Activated CD8-positive, alpha-beta memory T cell treated with anti-CD3 and anti-CD28 coated beads, Interleukin-2, amount 50 U/mL, for 4 hours (primary cell): ENCODE data around the gene SREK1IP1.
A peak's percentile ranks its signal among the peaks of the same experiment; 100 is the strongest.

Experiments used
- DNase-seq: peaks from one replicate; pipeline ENCODE4 v3.0.0-alpha.2; 2020

SREK1IP1 gene

DNA sequence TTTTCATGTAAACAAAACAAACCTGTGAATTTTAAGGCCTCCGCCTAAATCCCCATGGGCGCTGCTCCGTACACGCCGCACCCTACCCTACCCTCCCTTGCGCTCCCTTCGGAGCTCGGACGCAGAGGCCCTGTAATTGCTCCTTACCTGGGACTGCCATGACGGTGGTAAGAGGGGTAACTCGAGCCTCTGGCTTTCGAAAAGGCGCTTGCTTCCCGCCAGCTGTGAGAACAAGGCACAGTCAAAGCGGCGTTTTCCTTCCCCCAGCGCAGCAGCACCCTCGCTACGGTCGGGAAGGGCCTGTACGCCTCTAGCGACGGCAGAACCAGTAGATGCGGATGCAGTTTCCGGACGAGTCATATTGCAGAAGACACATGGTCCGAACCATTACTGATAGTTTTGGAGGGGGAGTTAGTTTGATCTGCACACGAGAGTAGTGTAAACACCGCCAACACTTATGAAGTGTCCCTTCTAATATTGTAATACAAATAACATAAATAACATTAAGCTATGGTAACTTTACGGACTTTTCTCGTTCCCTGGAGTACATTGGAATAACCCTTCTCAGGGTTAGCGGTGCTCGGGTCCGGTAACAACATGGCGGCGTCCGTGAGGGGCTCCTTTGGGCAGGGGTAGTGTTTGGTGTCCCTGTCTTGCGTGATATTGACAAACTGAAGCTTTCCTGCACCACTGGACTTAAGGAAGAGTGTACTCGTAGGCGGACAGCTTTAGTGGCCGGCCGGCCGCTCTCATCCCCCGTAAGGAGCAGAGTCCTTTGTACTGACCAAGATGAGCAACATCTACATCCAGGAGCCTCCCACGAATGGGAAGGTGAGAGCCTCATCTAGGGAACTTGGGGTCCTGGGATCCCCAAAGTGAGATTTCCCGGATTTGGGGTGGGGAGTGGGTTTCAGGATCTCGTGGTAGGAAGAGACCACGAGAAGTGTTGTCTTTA, at the start of gene SREK1IP1, which contains the start of gene CWC27:
SREK1IP1 (minus strand) TSS at position 334 of the 955 bp plus-strand sequence; CDS start at position 160, 174 bp downstream.
CWC27 (plus strand) TSS at position 573 of the 955 bp plus-strand sequence; CDS start at position 790, 217 bp downstream.
- peak; percentile 75 for DNase-seq

DNA sequence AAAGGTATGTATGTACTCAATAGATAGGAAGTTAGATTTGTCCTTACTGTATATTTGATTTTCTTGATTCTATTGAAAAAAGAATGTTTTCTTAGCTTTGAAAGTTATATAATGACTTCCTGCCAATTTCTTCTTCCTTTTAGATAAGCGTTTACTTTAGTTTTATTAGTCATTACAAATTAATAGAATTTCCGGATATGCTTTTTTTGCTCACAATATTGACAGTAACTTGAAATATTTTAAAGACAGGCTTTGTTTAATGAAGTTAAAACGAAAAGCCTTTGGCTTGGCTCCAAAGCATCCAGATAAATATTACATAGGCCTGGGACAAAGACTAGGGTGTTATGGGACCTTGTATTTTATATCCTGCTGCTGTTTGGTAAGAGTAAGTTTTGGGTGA, 49.8 kb upstream of the SREK1IP1 start:
- DNase-seq = no peak

DNA sequence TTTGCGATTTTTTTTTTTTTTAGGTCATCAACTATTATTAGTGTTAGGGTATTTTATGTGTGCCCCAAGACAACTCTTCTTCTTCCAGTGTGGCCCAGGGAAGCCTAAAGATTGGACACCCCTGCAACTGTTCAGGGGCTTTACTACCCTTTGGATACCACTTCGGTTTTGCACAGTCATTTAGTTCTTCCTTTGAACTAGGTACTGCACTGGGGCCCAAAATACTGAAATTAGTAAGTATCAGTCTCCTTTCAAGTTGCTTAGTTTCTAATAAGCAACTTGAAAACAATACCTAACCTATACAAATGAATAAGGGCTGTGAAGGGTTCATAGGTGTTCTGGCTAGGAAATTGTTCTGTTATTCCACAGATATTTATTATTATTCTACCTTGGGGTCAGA, 45.6 kb upstream of the SREK1IP1 start:
- no peak for DNase-seq

DNA sequence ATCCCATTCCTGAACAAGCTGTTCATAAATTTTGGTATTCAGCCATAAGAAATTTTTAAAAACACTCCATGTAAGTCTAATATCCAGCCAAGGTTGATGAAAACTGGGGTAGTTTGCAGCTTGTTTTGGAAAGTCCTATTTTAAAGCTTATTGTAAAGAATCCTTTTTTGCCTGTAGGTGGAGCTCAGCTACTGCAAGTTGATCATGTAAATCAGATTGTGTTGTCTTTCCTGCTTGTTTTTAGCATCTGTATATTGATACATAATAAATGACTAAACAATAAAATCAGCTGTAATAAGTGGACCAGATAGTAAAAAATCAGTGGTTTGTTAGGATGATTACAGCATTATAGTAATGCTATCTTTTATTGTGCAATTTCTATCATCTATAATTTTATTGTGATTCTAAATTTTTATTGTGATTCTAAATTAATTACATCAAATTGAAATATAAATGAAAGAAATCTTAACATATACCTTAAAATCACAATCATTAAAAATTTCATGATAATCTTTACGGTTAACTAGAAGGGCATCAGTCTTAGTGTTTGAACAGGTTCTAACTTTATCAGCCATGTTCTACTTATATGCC, 42.7 kb upstream of the SREK1IP1 start:
- no peak for DNase-seq

DNA sequence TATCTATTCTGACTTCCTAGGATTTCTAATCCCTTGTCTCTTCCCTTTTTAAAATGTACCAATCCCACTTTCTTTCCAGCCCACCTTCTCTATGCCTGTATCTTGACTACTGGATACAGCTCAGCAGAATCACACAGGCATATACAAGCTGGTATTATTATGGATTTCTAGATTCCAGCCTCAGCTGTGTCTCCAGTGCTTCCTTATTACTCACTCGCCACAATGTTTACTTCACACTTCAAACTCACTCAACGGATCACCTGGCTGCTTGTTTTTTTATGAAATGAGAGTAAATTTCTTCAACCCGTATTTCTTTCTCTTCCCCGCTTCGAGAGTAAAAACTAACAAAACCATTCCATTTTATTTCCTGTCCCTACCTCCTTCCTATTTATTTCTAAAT, 39.0 kb upstream of the SREK1IP1 start:
- no peak for DNase-seq

DNA sequence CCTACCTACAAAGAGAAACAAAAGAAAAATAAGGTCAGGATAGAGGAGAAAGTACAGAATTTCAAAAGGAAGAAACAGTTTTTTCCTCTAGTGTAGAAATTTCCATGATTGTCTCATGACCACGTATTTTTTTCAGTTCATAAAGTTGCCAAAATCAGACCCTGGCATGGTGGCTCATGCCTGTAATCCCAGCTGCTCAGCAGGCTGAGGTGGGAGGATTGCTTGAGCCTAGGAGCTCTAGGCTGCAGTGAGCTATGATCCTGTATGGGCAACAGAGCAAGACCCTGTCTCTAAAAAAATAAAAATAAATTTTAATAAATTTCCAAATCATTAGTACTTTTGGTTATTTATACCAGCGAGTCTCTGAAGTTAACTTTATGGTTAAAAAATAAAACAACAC, 38.0 kb upstream of the SREK1IP1 start:
- no peak for DNase-seq

DNA sequence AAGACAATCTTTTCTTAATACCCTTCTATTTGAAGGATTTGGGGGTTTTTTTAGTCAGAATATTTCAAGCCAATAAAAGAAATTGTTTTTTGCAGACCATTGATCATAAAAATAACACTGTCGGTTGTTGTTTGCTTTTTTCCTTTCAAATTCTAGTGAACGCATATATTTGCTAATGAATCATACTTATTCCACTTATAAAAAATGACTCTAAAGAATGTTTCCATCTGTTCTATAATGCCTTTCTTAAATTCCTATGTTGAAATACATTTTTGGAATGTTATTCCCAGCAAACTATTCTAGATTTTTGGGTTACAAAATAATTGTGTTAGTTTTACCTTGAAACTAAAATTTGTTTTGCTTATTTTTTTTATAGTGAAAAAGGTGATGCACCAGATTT, 32.4 kb upstream of the SREK1IP1 start:
- no peak for DNase-seq

DNA sequence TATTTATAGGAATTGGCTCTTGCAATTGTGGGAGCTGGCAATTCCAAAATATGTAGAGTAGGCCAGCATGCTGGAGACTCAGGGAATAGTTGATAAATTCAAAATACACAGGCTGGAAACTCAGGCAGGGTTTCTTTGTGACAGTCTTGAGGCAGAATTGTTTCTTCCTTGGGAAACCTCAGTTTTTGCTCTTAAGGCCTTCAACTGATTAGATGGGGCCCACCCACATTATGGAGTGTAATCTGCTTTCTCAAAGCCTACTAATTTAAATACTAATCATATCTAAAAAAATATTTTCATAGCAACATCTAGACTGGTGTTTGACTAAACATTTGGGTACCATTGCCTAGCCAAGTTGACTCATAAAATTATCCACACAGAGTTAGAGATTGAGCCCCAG, 27.8 kb upstream of the SREK1IP1 start:
- DNase-seq = no peak

DNA sequence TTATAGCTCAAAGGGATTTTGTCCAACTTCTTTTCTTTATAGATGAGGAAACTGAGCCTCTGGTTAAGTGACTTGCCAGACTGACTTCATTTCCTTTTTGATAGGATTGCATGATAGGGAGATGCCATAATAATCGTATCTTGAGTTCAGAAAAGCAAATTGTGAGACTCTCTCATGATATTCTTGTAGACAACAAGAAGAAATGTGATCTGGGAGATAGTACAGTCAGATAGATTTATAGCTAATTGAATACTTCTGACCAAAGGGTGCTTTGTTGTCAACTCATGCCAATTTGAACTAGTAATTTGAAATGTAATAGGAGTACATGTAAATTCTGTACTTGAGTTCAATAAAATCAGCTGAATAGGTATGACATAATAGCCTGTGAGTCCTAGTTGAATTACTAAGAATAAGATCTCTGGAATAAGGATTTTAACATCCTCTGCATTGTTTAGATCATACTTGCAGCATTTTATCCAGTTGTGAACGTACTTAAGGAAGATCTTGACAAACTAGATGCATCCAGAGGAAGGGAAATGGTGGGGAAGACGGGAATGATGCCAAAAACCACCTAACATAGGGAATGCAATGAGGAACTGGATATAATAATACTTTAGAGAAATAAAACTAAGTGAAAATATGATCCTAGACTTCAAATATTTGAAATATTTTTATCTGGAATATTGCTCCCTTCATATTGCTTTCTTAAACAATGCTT, 25.7 kb upstream of the SREK1IP1 start:
- no peak for DNase-seq

DNA sequence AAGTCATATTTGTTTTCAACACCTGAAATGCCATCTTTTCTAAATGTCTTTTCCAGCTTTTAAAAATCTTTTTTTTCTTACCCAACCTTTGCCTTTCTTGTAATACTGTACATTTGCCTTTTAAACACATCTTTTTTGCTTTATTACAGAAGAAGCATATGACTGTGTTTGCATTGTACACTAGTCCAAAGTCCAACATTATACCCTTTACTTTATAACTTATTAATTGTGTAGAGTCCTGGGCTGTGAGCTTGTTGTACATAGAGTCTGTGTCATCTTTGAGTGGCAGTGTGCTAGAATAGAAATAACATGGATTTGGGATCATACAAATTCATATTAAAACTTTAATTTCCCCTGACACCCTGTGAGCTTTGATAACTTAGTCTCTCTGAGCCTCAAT, 24.0 kb upstream of the SREK1IP1 start:
- no peak for DNase-seq

DNA sequence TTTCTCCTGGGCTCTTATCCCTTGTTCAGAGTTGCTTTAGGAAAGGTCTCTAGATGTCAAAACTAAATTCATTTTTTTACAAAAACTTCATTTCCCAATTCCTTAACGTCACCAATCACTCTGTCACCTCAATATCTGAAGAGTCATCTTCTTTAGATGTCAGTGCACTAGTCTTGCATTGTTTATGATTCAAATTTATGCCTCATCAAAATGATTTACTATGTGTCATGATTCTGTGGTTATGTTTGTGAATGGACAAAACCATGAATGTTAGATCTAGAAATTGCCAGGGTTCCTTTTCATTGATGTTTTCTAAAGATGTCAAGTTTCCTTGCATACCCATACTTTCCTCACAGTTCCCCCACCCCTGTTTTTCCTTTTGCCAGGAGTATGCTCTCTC, 21.7 kb upstream of the SREK1IP1 start:
- DNase-seq = no peak

DNA sequence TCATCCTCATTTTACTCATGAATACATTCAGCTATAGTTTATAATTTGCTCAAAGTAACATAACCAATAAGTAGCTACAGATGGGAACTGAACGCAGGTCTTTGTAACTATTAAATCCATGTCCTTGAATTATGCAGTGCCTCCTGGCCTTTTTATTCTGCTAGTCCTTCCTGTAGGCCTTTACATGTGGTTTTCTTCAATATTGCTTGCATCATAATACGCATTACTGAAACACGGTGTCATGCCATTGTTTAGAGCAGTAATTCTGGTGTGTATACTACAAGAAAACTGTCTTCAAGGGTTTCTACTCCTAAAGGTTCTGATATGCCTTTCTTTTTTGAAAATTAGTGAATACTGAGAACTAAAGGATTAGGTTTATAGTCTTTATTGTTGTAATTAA, 21.0 kb upstream of the SREK1IP1 start:
- DNase-seq = no peak

DNA sequence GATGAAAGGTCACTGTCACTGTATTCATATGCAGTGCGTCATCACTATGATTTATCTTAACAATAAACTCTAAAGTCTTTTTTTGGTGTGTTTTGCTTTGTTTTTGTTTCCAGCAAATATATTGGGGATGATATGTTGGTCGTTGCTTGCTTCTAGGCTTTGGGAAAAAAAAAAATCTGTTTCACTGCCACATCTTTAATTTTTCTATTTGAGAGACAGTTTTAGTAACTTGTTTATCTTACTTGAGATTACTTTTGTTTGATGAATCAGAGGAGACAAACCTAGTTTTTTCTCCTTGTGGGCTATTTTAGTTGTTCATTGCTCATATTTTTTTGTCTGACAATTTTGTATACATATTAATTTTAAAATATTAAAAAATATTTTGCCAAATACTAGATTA, 19.7 kb upstream of the SREK1IP1 start:
- DNase-seq = no peak

DNA sequence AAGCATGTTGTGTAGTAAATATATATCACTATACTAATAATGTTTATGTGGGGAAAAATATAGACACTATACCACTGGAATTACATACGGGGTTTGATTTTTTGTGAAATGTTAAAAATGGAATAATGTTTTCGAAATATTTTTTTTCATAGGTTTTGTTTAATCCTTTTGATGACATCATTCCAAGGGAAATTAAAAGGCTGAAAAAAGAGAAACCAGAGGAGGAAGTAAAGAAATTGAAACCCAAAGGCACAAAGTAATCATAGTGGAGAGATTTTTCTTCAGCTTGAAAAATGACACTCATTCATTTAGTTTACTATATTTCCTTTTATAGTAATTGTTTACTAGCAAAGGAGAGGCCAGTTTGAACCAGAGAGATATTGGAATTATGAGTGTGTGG, 17.9 kb upstream of the SREK1IP1 start:
- no peak for DNase-seq

DNA sequence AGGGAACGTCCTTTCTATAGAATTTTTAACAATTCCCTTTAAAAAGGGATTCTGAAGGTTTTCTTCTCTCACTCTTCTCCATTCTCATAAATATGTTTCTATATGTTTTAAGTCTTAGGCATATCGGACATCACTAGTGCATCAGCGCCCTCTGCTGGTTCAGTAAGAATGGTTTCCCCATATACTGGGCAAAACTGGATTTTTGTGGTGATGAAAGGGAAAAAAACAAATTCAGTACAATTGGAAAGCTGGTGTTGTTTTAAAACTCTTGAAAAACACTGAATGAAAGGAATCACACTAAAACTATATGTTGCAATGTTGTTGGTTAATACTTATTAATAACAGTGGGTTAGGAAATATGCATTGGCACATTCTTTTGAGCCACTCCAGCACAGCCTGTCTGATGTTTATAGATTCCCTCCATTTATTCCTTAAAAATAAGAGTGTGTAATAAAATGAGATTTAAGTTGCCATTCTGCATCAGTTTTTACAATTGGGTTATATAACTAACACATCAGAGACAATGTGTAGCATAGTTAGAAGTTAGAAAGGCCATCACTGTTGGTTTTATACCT, 16.0 kb upstream of the SREK1IP1 start:
- peak; percentile 72 for DNase-seq

DNA sequence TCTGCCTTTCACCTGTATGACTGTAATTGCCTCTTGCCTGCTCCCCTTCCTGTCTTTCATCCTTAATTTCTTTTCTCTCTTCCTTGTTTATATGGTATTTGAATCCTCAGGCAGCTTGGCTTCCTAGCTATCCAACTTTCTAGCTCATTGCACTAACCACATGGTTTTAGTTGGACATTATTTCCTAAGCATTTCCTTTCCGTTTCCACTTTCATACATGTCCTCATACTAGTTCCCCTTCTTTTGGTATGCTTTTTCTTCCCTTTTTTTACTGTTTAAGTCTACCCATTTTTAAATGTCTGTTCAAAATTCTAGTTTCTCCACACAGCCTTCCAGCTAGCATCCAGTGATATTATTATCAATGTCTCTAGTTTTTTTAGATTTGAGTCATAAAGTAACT, 6.8 kb upstream of the SREK1IP1 start:
- DNase-seq = no peak

DNA sequence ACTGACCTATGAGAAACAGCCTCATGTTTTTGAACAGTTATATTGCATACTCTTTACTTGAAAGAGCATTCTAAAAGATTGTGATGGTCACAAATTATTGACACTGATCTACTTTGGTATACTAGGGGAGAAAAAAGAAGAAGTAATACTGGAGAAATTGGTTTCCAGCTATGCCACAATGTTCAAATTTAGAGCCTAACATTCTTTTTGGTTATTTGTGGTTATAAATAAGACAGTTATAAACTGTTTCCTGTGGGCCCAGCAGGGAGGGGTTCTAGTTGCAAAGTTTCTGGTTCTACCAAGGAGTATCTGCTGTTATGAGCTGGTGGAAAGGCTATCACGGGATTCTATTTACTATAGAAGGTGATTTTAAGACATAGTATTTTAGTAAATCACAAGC, 5.0 kb upstream of the SREK1IP1 start:
- DNase-seq = no peak

DNA sequence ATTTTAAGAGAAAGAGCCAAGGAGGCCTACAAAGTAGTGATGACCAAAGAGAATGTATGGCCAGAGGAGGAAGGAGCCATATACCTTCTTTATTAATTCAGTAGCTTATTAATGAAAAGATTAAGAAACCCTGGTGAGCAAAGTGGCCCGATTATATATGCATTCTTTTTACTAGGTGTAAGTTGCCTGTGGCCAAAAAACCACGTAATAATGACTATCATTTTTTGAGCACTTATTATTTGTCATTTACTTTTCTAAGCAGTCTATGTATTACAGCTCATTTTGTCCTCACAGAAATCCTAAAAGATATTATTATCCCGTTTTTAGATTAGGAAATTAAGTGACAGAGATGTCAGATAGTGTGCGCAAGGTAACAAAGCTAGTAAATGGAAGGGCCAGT, 3.2 kb upstream of the SREK1IP1 start:
- DNase-seq = no peak

DNA sequence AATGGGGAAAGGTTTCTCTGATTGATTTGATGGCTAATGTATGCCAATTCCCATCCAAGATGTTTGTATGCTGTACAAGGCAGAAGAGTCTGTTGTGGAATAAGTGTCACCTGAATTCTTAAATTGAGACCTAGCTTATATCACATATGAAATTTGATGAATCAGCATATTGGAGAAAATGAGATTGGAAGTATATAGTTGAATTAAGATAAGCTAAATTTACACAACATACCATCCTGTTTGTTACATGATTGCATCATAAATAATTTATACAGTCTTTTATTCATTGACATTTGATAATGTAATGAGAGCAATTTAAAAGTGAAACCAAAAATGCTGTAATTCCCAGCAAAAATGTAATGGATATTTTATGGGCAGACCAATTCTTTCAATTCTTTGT, 1.4 kb upstream of the SREK1IP1 start:
- DNase-seq = no peak

DNA sequence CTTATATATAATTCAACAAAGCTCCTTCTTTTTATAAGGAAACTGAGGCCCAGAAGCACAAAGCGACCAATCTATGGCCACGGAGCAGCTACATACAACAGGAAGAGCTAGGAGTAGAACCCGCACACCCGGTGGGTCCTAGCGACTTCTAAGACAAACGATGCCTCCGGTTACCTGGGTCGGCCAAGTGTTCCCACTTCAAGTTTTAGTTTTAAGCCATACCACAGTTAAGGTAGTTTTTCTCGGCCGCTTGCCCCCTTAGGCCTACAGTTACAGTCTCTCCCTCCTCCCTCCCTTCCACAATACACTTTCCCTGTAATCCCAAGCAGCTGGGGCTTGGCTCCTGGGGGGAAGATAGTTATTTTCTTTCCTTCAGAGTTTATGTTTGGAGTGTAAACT, 533 bp downstream of the SREK1IP1 start:
- DNase-seq = peak; percentile 14

DNA sequence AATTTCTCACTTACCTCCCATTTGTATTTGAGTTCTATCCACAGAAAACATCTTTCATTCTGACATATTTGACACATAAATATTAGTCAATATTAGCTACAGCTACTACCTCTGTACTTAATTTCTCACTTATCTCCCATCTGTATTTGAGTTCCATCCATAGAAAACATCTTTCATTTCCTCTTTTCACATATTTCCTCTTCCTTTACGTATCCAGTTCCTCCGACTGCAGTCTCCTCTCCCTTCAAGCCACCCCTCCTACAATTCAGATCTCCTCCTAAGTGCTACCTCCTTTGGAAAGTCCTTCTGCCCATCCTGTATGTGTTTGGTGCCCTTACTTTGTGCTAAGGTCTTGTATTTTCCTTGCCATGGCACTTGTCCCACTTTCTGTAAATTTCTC, 1.6 kb downstream of the SREK1IP1 start:
- no peak for DNase-seq

DNA sequence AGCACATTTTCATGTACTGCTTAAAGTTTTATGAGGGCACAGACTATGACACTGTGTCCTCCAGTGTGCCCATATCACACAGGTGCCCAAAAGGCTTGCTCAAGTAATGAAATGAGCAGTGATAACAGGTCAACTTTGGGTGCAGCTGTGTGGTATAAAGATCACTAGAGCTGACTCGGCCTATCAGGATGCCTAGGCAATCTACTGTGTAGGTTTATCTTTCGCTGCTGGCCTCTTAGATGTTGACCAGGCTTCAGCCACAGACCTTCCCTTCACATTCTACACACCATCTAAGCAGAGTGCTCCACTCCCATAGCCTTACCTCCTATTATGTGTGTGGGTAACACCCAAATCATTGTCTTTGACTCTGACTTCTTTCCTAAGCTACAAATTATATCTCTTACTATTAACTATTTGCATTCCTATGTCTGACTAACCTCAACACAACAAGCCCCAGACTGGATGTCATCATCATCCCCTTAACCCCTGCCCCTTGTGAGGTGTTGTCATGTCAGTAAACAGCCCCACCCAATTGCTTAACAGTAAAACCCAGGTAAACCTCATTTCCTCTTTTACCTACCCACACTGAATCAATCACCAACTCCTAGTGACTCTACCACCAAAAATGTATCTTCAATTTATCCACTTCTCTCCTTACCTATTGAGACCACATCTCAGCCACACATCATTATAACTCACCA, 2.5 kb downstream of the SREK1IP1 start:
- no peak for DNase-seq
